GM23338 (cell line): ENCODE data around the gene SND1. TPM values are rescaled to one million over a fixed set of nuclear protein-coding genes. Genes with fewer than 3 reads are reported as not detected.

ENCODE experiments used
- ATAC-seq: fragments of 200-7000 bp; cut with Tn5 transposase; 3 replicates; pipeline ENCODE4 v1.9.1; 2020
- DNase-seq: peaks from one replicate; pipeline ENCODE4 v3.0.0-alpha.2; 2015; ENCODE audit warnings: low spot score
- H2AFZ ChIP-seq: fragments of 200-600 bp; sonication (generic); 2 replicates; pipeline ENCODE4 v1.8.0; 2016; ENCODE audit warnings: antibody characterized with exemption, mild to moderate bottlenecking, moderate library complexity
- H3F3A ChIP-seq: fragments of 200-600 bp; sonication (generic); replicated peaks from 2 replicates; pipeline ENCODE4 v1.8.0; 2017; ENCODE audit warnings: antibody characterized with exemption, mixed run types, low read depth
- H3K27ac ChIP-seq: fragments of 200-600 bp; sonication (generic); 2 replicates; pipeline ENCODE4 v1.6.1; 2016; ENCODE audit warnings: low read depth
- H3K27me3 ChIP-seq: fragments of 200-600 bp; sonication (generic); 2 replicates; pipeline ENCODE4 v1.8.0; 2016; ENCODE audit warnings: mild to moderate bottlenecking, mixed run types, moderate library complexity; ENCODE audit not compliant: insufficient read depth
- H3K36me3 ChIP-seq: fragments of 200-600 bp; sonication (generic); 2 replicates; pipeline ENCODE4 v1.8.0; 2016; ENCODE audit warnings: mild to moderate bottlenecking; ENCODE audit not compliant: insufficient read depth
- H3K4me1 ChIP-seq: fragments of 200-600 bp; sonication (generic); 2 replicates; pipeline ENCODE4 v1.8.0; 2016; ENCODE audit warnings: mild to moderate bottlenecking, moderate library complexity; ENCODE audit not compliant: insufficient read depth
- H3K4me2 ChIP-seq: fragments of 200-600 bp; sonication (generic); 2 replicates; pipeline ENCODE4 v1.7.1; 2017; ENCODE audit warnings: mixed run types
- H3K4me3 ChIP-seq: fragments of 200-600 bp; sonication (generic); 2 replicates; pipeline ENCODE4 v1.6.1; 2016; ENCODE audit warnings: mixed run types
- H3K79me2 ChIP-seq: fragments of 200-600 bp; sonication (generic); replicated peaks from 2 replicates; pipeline ENCODE4 v1.8.0; 2017; ENCODE audit warnings: mild to moderate bottlenecking; ENCODE audit not compliant: insufficient read depth
- H3K9me2 ChIP-seq: fragments of 200-600 bp; sonication (generic); 2 replicates; pipeline ENCODE4 v1.8.0; 2017; ENCODE audit not compliant: insufficient read depth
- H4K20me1 ChIP-seq: fragments of 200-600 bp; sonication (generic); replicated peaks from 2 replicates; pipeline ENCODE4 v1.8.0; 2017; ENCODE audit warnings: mild to moderate bottlenecking; ENCODE audit not compliant: insufficient read depth
- H3K27ac Mint-ChIP-seq: 2 replicates; pipeline ENCODE4 v1.8.0; 2020; ENCODE audit warnings: inconsistent platforms, mild to moderate bottlenecking, moderate library complexity, mixed read lengths
- H3K27me3 Mint-ChIP-seq: 3 replicates; pipeline ENCODE4 v1.8.0; 2022; ENCODE audit warnings: low read depth, mild to moderate bottlenecking, moderate library complexity, mixed read lengths, inconsistent platforms; ENCODE audit not compliant: insufficient read depth, poor library complexity
- H3K36me3 Mint-ChIP-seq: 3 replicates; pipeline ENCODE4 v1.8.0; 2021; ENCODE audit warnings: low read depth, mild to moderate bottlenecking, inconsistent platforms, moderate library complexity, mixed read lengths
- H3K4me1 Mint-ChIP-seq: 3 replicates; pipeline ENCODE4 v1.8.0; 2020; ENCODE audit warnings: mild to moderate bottlenecking, inconsistent platforms, mixed read lengths
- H3K4me3 Mint-ChIP-seq: 3 replicates; pipeline ENCODE4 v1.8.0; 2021; ENCODE audit warnings: moderate library complexity, mild to moderate bottlenecking, inconsistent platforms, mixed read lengths
- H3K9me3 Mint-ChIP-seq: 3 replicates; pipeline ENCODE4 v1.8.0; 2020; ENCODE audit warnings: moderate library complexity, mild to moderate bottlenecking, inconsistent platforms, mixed read lengths
- CREB1 ChIP-seq: fragments of 250-450 bp; sonication (Bioruptor Pico); IDR thresholded peaks from 2 replicates; pipeline ENCODE4 v1.5.0; 2020; ENCODE audit warnings: low read depth, mild to moderate bottlenecking, moderate library complexity
- EZH2 ChIP-seq: fragments of 200-600 bp; sonication (generic); IDR thresholded peaks from one replicate; pipeline ENCODE4 v1.8.0; 2017; ENCODE audit warnings: antibody characterized with exemption, mild to moderate bottlenecking, low read depth; ENCODE audit not compliant: unreplicated experiment
- EZH2phosphoT487 ChIP-seq: fragments of 200-600 bp; sonication (generic); IDR thresholded peaks from one replicate; pipeline ENCODE4 v1.8.1; 2018; ENCODE audit warnings: antibody characterized with exemption; ENCODE audit not compliant: unreplicated experiment
- JUNB ChIP-seq: IDR thresholded peaks from one replicate; pipeline ENCODE4 v1.6.1; 2016; ENCODE audit warnings: antibody characterized with exemption; ENCODE audit not compliant: unreplicated experiment
- NANOG ChIP-seq: IDR thresholded peaks from 2 replicates; pipeline ENCODE4 v1.6.1; 2016; ENCODE audit warnings: antibody characterized with exemption, borderline replicate concordance
- POLR2AphosphoS5 ChIP-seq: IDR thresholded peaks from 2 replicates; pipeline ENCODE4 v1.6.1; 2016; ENCODE audit warnings: antibody characterized with exemption, low read depth
- ZNF114 ChIP-seq: fragments of 250-450 bp; sonication (Bioruptor Pico); IDR thresholded peaks from 2 replicates; pipeline ENCODE4 v1.5.0; 2020; ENCODE audit warnings: mild to moderate bottlenecking, moderate library complexity
- polyA plus RNA-seq: library from polyadenylated mRNA; unstranded; fragments of >200 nt; fragmentation: Nextera tagmentation; extraction: Ambion mirVana; gene quantifications from 2 replicates; pipeline ENCODE4 v1.2.1, GENCODE V29; 2016
- total RNA-seq: library from RNA; depleted of rRNA; stranded (reverse); fragments of >200 nt; shearing (Covaris generic); gene quantifications from 2 replicates; pipeline ENCODE4 v1.2.3, GENCODE V29; 2014
- TF ChIP-seq, protein P1 (sequence below): fragments of 250-450 bp; sonication (Bioruptor Pico); IDR thresholded peaks from 2 replicates; pipeline ENCODE4 v1.5.0; 2020; ENCODE audit warnings: mild to moderate bottlenecking, moderate library complexity
- TF ChIP-seq, protein P2 (sequence below), 2 experiments: fragments of 200-600 bp in 1 of 2; sonication (generic) in 1 of 2; conservative IDR thresholded peaks; 2 replicates each; pipeline versions ENCODE4 v1.5.1 to v1.6.1; 2016 to 2017; ENCODE audit warnings: antibody characterized with exemption in 2 of 2, low read depth in 2 of 2, mild to moderate bottlenecking in 2 of 2, moderate library complexity in 1 of 2
- TF ChIP-seq, protein P3 (sequence below): IDR thresholded peaks from 2 replicates; pipeline ENCODE4 v1.6.1; 2016; ENCODE audit warnings: antibody characterized with exemption
- TF ChIP-seq, protein P4 (sequence below): IDR thresholded peaks from one replicate; pipeline ENCODE4 v1.6.1; 2018; ENCODE audit warnings: antibody characterized with exemption; ENCODE audit not compliant: unreplicated experiment

Gene SND1
- total and polyA plus RNA-seq, 2 experiments from 2014 or later = 107 to 254 TPM

DNA sequence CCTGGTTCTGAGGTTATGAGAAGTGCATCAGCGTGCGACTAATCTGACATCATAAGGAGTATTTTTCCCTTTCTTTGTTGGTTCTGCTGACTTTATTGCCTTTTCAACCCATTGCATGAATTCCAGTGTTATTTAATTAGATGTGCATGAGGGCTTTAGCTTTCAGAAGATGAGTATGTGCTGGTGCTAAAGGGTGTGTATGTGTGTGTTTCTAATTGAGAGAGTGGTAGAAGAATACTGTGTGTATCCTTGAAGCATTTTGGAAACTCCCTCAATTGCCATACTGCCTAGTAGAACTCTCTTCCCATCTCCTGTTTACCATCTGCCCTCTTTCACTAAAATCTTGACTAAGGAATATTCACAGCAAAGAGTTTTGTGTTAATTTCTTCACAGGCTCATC is 158.1 kb downstream of the SND1 start (continued):
- TF ChIP-seq, protein P1, sequence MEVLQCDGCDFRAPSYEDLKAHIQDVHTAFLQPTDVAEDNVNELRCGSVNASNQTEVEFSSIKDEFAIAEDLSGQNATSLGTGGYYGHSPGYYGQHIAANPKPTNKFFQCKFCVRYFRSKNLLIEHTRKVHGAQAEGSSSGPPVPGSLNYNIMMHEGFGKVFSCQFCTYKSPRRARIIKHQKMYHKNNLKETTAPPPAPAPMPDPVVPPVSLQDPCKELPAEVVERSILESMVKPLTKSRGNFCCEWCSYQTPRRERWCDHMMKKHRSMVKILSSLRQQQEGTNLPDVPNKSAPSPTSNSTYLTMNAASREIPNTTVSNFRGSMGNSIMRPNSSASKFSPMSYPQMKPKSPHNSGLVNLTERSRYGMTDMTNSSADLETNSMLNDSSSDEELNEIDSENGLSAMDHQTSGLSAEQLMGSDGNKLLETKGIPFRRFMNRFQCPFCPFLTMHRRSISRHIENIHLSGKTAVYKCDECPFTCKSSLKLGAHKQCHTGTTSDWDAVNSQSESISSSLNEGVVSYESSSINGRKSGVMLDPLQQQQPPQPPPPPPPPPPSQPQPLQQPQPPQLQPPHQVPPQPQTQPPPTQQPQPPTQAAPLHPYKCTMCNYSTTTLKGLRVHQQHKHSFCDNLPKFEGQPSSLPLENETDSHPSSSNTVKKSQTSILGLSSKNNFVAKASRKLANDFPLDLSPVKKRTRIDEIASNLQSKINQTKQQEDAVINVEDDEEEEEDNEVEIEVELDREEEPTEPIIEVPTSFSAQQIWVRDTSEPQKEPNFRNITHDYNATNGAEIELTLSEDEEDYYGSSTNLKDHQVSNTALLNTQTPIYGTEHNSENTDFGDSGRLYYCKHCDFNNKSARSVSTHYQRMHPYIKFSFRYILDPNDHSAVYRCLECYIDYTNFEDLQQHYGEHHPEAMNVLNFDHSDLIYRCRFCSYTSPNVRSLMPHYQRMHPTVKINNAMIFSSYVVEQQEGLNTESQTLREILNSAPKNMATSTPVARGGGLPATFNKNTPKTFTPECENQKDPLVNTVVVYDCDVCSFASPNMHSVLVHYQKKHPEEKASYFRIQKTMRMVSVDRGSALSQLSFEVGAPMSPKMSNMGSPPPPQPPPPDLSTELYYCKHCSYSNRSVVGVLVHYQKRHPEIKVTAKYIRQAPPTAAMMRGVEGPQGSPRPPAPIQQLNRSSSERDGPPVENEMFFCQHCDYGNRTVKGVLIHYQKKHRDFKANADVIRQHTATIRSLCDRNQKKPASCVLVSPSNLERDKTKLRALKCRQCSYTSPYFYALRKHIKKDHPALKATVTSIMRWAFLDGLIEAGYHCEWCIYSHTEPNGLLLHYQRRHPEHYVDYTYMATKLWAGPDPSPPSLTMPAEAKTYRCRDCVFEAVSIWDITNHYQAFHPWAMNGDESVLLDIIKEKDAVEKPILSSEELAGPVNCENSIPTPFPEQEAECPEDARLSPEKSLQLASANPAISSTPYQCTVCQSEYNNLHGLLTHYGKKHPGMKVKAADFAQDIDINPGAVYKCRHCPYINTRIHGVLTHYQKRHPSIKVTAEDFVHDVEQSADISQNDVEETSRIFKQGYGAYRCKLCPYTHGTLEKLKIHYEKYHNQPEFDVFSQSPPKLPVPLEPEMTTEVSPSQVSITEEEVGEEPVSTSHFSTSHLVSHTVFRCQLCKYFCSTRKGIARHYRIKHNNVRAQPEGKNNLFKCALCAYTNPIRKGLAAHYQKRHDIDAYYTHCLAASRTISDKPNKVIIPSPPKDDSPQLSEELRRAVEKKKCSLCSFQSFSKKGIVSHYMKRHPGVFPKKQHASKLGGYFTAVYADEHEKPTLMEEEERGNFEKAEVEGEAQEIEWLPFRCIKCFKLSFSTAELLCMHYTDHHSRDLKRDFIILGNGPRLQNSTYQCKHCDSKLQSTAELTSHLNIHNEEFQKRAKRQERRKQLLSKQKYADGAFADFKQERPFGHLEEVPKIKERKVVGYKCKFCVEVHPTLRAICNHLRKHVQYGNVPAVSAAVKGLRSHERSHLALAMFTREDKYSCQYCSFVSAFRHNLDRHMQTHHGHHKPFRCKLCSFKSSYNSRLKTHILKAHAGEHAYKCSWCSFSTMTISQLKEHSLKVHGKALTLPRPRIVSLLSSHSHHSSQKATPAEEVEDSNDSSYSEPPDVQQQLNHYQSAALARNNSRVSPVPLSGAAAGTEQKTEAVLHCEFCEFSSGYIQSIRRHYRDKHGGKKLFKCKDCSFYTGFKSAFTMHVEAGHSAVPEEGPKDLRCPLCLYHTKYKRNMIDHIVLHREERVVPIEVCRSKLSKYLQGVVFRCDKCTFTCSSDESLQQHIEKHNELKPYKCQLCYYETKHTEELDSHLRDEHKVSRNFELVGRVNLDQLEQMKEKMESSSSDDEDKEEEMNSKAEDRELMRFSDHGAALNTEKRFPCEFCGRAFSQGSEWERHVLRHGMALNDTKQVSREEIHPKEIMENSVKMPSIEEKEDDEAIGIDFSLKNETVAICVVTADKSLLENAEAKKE (CRISPR knock-in tag) = no peak
- TF ChIP-seq ZNF114 (CRISPR knock-in tag) (no peak), EZH2phosphoT487 (no peak)

DNA sequence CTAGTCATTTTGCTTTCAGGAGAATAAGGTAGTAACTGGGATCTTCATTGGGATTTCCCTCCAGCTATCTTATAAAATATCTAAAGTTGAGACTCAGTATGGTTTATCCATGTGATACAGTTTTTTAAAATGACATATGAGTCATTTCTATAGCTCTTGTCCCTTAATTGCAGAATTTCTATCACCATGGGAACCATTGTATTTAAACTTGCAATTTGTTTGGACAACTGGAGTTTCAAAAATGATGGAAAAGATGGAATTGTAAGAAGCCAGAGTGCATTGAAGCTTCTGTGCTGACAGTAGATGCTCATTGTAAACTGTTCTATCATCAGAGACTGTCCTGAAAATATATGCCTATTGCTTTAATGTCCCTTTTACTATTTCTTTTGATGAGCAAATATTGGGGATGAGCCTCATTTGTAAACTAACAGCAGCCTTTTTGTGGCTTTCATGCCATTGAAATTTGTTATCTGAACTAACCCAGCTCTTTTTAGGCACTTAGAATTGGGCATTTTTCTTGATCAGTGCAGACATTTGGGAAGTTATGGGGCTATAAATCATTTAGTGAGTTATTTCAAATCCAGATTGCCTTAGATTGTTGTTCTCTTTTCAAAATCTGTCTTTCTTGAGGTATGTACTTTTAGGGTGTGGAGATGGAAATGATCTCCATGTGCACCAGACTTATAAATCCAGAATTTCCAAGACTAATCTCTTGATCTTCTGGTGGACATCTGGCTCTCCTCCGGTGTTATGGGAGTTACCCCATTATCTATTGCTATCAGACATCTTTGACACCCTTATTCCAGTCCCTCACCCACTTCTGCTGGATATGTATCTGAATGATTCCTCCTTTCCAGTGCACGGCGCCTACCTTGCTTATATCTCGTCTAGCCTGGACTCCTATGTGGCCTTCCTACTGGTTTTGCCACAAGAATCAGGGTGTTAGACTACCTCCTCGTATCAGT is 159.0 kb downstream of the SND1 start:
- H3K4me3 ChIP-seq = no peak overlapping the region
- no peaks in the 10 kb centered on the region for H3K27me3 ChIP-seq
- H3K27ac Mint-ChIP-seq = no peak overlapping the region
- no peak overlapping the region for H3K27ac ChIP-seq
- H3F3A ChIP-seq = no peaks in the 10 kb centered on the region
- ATAC-seq (no peak), DNase-seq (no peak)
- no peak overlapping the region for H2AFZ ChIP-seq
- peaks cover 89% of the 10 kb centered on the region for H3K79me2 ChIP-seq
- no peaks in the 10 kb centered on the region for H3K36me3 ChIP-seq
- no peaks in the 10 kb centered on the region for H3K36me3 Mint-ChIP-seq
- peaks cover 7% of the 10 kb centered on the region for H3K27me3 Mint-ChIP-seq
- H3K9me3 Mint-ChIP-seq = no peaks in the 10 kb centered on the region
- H3K4me3 Mint-ChIP-seq = no peak overlapping the region
- H3K9me2 ChIP-seq = no peaks in the 10 kb centered on the region
- H3K4me1 ChIP-seq = peaks cover 98% of the 10 kb centered on the region
- peaks cover 88% of the 10 kb centered on the region for H3K4me1 Mint-ChIP-seq
- H4K20me1 ChIP-seq = peaks cover 48% of the 10 kb centered on the region
- peak overlapping the region; percentile 41; the same call in 1 of the 2 replicates for H3K4me2 ChIP-seq
- TF ChIP-seq, protein P2, sequence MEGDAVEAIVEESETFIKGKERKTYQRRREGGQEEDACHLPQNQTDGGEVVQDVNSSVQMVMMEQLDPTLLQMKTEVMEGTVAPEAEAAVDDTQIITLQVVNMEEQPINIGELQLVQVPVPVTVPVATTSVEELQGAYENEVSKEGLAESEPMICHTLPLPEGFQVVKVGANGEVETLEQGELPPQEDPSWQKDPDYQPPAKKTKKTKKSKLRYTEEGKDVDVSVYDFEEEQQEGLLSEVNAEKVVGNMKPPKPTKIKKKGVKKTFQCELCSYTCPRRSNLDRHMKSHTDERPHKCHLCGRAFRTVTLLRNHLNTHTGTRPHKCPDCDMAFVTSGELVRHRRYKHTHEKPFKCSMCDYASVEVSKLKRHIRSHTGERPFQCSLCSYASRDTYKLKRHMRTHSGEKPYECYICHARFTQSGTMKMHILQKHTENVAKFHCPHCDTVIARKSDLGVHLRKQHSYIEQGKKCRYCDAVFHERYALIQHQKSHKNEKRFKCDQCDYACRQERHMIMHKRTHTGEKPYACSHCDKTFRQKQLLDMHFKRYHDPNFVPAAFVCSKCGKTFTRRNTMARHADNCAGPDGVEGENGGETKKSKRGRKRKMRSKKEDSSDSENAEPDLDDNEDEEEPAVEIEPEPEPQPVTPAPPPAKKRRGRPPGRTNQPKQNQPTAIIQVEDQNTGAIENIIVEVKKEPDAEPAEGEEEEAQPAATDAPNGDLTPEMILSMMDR (conservative IDR thresholded peaks at IDR 0.05; ENCODE audit: low read depth in 2 of 2) = no peak
- TF ChIP-seq POLR2AphosphoS5 = no peak
- TF ChIP-seq ZNF114 (CRISPR knock-in tag) = no peak
- no peak for TF ChIP-seq EZH2phosphoT487
- TF ChIP-seq, protein P3, sequence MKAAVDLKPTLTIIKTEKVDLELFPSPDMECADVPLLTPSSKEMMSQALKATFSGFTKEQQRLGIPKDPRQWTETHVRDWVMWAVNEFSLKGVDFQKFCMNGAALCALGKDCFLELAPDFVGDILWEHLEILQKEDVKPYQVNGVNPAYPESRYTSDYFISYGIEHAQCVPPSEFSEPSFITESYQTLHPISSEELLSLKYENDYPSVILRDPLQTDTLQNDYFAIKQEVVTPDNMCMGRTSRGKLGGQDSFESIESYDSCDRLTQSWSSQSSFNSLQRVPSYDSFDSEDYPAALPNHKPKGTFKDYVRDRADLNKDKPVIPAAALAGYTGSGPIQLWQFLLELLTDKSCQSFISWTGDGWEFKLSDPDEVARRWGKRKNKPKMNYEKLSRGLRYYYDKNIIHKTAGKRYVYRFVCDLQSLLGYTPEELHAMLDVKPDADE = no peak
- no peak for TF ChIP-seq NANOG
- TF ChIP-seq JUNB = no peak
- TF ChIP-seq CREB1 (CRISPR knock-in tag) = no peak
- TF ChIP-seq, protein P4, sequence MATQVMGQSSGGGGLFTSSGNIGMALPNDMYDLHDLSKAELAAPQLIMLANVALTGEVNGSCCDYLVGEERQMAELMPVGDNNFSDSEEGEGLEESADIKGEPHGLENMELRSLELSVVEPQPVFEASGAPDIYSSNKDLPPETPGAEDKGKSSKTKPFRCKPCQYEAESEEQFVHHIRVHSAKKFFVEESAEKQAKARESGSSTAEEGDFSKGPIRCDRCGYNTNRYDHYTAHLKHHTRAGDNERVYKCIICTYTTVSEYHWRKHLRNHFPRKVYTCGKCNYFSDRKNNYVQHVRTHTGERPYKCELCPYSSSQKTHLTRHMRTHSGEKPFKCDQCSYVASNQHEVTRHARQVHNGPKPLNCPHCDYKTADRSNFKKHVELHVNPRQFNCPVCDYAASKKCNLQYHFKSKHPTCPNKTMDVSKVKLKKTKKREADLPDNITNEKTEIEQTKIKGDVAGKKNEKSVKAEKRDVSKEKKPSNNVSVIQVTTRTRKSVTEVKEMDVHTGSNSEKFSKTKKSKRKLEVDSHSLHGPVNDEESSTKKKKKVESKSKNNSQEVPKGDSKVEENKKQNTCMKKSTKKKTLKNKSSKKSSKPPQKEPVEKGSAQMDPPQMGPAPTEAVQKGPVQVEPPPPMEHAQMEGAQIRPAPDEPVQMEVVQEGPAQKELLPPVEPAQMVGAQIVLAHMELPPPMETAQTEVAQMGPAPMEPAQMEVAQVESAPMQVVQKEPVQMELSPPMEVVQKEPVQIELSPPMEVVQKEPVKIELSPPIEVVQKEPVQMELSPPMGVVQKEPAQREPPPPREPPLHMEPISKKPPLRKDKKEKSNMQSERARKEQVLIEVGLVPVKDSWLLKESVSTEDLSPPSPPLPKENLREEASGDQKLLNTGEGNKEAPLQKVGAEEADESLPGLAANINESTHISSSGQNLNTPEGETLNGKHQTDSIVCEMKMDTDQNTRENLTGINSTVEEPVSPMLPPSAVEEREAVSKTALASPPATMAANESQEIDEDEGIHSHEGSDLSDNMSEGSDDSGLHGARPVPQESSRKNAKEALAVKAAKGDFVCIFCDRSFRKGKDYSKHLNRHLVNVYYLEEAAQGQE = no peak
- TF ChIP-seq EZH2 = no peak
